SK-N-SH treated with all-trans-retinoic acid at 6 μM for 48 hours (cell line): Measurements from ENCODE around the gene THADA.

ENCODE experiments used
- ATAC-seq: fragments of 200-7000 bp; cut with Tn5 transposase; 3 replicates; pipeline ENCODE4 v1.9.1; 2020; ENCODE audit warnings: mild to moderate bottlenecking, moderate library complexity
- BACH2 ChIP-seq: fragments of 250-450 bp; sonication (Bioruptor Pico); IDR thresholded peaks from 2 replicates; pipeline ENCODE4 v1.9.0; 2021; ENCODE audit warnings: mild to moderate bottlenecking, borderline replicate concordance
- CSDC2 ChIP-seq: fragments of 250-450 bp; sonication (Bioruptor Pico); IDR thresholded peaks from 2 replicates; pipeline ENCODE4 v1.5.0; 2020; ENCODE audit warnings: mild to moderate bottlenecking, moderate library complexity
- CSRNP3 ChIP-seq: fragments of 250-450 bp; sonication (Bioruptor Pico); IDR thresholded peaks from 2 replicates; pipeline ENCODE4 v1.5.1; 2021; ENCODE audit warnings: mild to moderate bottlenecking, moderate library complexity
- ESRRG ChIP-seq: fragments of 250-450 bp; sonication (Bioruptor Pico); IDR thresholded peaks from 2 replicates; pipeline ENCODE4 v1.6.1; 2021; ENCODE audit warnings: mild to moderate bottlenecking
- GLIS3 ChIP-seq: fragments of 250-450 bp; sonication (Bioruptor Pico); IDR thresholded peaks from 2 replicates; pipeline ENCODE4 v1.5.0; 2020; ENCODE audit warnings: mild to moderate bottlenecking, moderate library complexity
- ISL1 ChIP-seq: fragments of 250-450 bp; sonication (Bioruptor Pico); IDR thresholded peaks from 2 replicates; pipeline ENCODE4 v2.1.2; 2022; ENCODE audit warnings: mild to moderate bottlenecking, moderate library complexity
- OSR1 ChIP-seq: fragments of 250-450 bp; sonication (Bioruptor Pico); IDR thresholded peaks from 2 replicates; pipeline ENCODE4 v1.8.0; 2022; ENCODE audit warnings: moderate library complexity, mild to moderate bottlenecking, inconsistent platforms
- POU6F1 ChIP-seq: fragments of 250-450 bp; sonication (Bioruptor Pico); IDR thresholded peaks from 2 replicates; pipeline ENCODE4 v1.8.0; 2021; ENCODE audit warnings: low read depth, mild to moderate bottlenecking, moderate library complexity, borderline replicate concordance
- PPARA ChIP-seq: fragments of 250-450 bp; sonication (Bioruptor Pico); IDR thresholded peaks from 2 replicates; pipeline ENCODE4 v1.5.0; 2020; ENCODE audit warnings: mild to moderate bottlenecking, borderline replicate concordance
- RARB ChIP-seq: fragments of 250-450 bp; sonication (Bioruptor Pico); IDR thresholded peaks from 2 replicates; pipeline ENCODE4 v1.8.0; 2021; ENCODE audit warnings: mild to moderate bottlenecking, moderate library complexity
- SNAI2 ChIP-seq: fragments of 250-450 bp; sonication (Bioruptor Pico); IDR thresholded peaks from 2 replicates; pipeline ENCODE4 v1.5.0; 2020; ENCODE audit warnings: mild to moderate bottlenecking, moderate library complexity
- TCF4 ChIP-seq: fragments of 250-450 bp; sonication (Bioruptor Pico); IDR thresholded peaks from 2 replicates; pipeline ENCODE4 v1.8.0; 2021; ENCODE audit warnings: mild to moderate bottlenecking, moderate library complexity, borderline replicate concordance
- TOX ChIP-seq: fragments of 250-450 bp; sonication (Bioruptor Pico); IDR thresholded peaks from 2 replicates; pipeline ENCODE4 v1.8.0; 2021; ENCODE audit warnings: mild to moderate bottlenecking, moderate library complexity, borderline replicate concordance
- TSHZ2 ChIP-seq: fragments of 250-450 bp; sonication (Bioruptor Pico); IDR thresholded peaks from 2 replicates; pipeline ENCODE4 v1.5.0; 2020; ENCODE audit warnings: mild to moderate bottlenecking, moderate library complexity
- ZC3H10 ChIP-seq: fragments of 250-450 bp; sonication (Bioruptor Pico); IDR thresholded peaks from 2 replicates; pipeline ENCODE4 v1.5.1; 2021; ENCODE audit warnings: mild to moderate bottlenecking, moderate library complexity
- ZFP3 ChIP-seq: fragments of 250-450 bp; sonication (Bioruptor Pico); IDR thresholded peaks from 2 replicates; pipeline ENCODE4 v1.5.0; 2020; ENCODE audit warnings: mild to moderate bottlenecking, moderate library complexity
- ZFP30 ChIP-seq: fragments of 450-650 bp; formaldehyde crosslinking; IDR thresholded peaks from 2 replicates; pipeline ENCODE4 v1.5.0; 2022; ENCODE audit warnings: mild to moderate bottlenecking, moderate library complexity
- ZNF565 ChIP-seq: fragments of 450-650 bp; formaldehyde crosslinking; conservative IDR thresholded peaks from 2 replicates; pipeline ENCODE4 v1.5.0; 2020; ENCODE audit warnings: low read depth, mild to moderate bottlenecking, moderate library complexity
- ZNF70 ChIP-seq: fragments of 450-650 bp; formaldehyde crosslinking; IDR thresholded peaks from 2 replicates; pipeline ENCODE4 v1.5.0; 2020; ENCODE audit warnings: mild to moderate bottlenecking, moderate library complexity
- ZNF8 ChIP-seq: fragments of 450-650 bp; formaldehyde crosslinking; IDR thresholded peaks from 2 replicates; pipeline ENCODE4 v1.5.0; 2020; ENCODE audit warnings: mild to moderate bottlenecking, moderate library complexity
- TF ChIP-seq, protein P1 (sequence below): fragments of 250-450 bp; sonication (Bioruptor Pico); IDR thresholded peaks from 2 replicates; pipeline ENCODE4 v1.8.0; 2020; ENCODE audit warnings: mild to moderate bottlenecking, moderate library complexity, borderline replicate concordance
- TF ChIP-seq, protein P2 (sequence below): fragments of 250-450 bp; sonication (Bioruptor Pico); IDR thresholded peaks from 2 replicates; pipeline ENCODE4 v1.5.1; 2020; ENCODE audit warnings: low read depth, mild to moderate bottlenecking, moderate library complexity

The THADA gene

DNA sequence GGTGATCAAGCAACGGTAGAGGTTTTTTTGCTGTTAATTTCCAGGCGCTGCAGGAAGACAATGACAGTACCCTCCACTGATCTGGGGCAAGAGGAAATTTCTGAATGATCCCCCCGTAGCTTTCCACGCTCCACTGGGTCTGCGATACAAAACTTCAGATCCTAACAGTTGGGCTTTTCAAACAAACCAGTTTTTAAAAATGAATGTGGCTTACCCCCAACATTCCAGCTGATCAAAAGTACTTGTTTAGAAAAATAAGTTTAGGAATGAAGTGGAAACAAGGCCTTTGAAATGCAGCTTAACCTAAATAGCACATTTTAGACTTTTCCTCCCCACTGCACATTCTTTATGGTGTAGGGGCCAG, 375.1 kb downstream of the THADA start:
- no peak for TF ChIP-seq ZNF70
- TF ChIP-seq TCF4 (CRISPR knock-in tag), result no peak
- TF ChIP-seq TSHZ2, result no peak
- no peak for TF ChIP-seq GLIS3 (CRISPR knock-in tag)
- no peak for TF ChIP-seq TOX (CRISPR knock-in tag)
- no peak for TF ChIP-seq ZC3H10
- TF ChIP-seq ZNF565 (CRISPR knock-in tag), result no peak
- no peak for TF ChIP-seq ESRRG (CRISPR knock-in tag)
- TF ChIP-seq POU6F1 (CRISPR knock-in tag), result no peak
- TF ChIP-seq ZFP3, result no peak
- TF ChIP-seq CSRNP3, result no peak
- TF ChIP-seq ZFP30 (CRISPR knock-in tag), result no peak
- TF ChIP-seq, protein P1, sequence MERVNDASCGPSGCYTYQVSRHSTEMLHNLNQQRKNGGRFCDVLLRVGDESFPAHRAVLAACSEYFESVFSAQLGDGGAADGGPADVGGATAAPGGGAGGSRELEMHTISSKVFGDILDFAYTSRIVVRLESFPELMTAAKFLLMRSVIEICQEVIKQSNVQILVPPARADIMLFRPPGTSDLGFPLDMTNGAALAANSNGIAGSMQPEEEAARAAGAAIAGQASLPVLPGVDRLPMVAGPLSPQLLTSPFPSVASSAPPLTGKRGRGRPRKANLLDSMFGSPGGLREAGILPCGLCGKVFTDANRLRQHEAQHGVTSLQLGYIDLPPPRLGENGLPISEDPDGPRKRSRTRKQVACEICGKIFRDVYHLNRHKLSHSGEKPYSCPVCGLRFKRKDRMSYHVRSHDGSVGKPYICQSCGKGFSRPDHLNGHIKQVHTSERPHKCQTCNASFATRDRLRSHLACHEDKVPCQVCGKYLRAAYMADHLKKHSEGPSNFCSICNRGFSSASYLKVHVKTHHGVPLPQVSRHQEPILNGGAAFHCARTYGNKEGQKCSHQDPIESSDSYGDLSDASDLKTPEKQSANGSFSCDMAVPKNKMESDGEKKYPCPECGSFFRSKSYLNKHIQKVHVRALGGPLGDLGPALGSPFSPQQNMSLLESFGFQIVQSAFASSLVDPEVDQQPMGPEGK, result no peak
- no peak for TF ChIP-seq SNAI2
- TF ChIP-seq ISL1, result no peak
- TF ChIP-seq RARB, result no peak
- no peak for TF ChIP-seq PPARA (CRISPR knock-in tag)
- TF ChIP-seq CSDC2 (CRISPR knock-in tag), result no peak
- TF ChIP-seq, protein P2, sequence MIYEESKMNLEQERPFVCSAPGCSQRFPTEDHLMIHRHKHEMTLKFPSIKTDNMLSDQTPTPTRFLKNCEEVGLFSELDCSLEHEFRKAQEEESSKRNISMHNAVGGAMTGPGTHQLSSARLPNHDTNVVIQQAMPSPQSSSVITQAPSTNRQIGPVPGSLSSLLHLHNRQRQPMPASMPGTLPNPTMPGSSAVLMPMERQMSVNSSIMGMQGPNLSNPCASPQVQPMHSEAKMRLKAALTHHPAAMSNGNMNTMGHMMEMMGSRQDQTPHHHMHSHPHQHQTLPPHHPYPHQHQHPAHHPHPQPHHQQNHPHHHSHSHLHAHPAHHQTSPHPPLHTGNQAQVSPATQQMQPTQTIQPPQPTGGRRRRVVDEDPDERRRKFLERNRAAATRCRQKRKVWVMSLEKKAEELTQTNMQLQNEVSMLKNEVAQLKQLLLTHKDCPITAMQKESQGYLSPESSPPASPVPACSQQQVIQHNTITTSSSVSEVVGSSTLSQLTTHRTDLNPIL (CRISPR knock-in tag), result no peak
- TF ChIP-seq BACH2, result no peak
- TF ChIP-seq, all 23 proteins: peak for 0
- ATAC-seq, result no peak

- peak; percentile 40 for ATAC-seq
- TF ChIP-seq SNAI2, result no peak
- 0 out of 2 replicates have a peak, but pooled peaks have one; percentile 21 for TF ChIP-seq ZNF70
- TF ChIP-seq PPARA (CRISPR knock-in tag), result no peak
- TF ChIP-seq, protein P1, result no peak
- TF ChIP-seq RARB, result no peak
- TF ChIP-seq TCF4 (CRISPR knock-in tag), result no peak
- no peak for TF ChIP-seq TSHZ2
- 0 out of 2 replicates have a peak, but pooled peaks have one; percentile 40 for TF ChIP-seq ZNF565 (CRISPR knock-in tag)
- no peak for TF ChIP-seq OSR1 (CRISPR knock-in tag)
- no peak for TF ChIP-seq BACH2
- TF ChIP-seq ZFP30 (CRISPR knock-in tag), result no peak
- no peak; the same call in 1 of the 2 replicates for TF ChIP-seq ZNF8 (CRISPR knock-in tag)
- TF ChIP-seq TOX (CRISPR knock-in tag), result no peak
- TF ChIP-seq CSRNP3, result no peak
- TF ChIP-seq CSDC2 (CRISPR knock-in tag), result no peak
- no peak for TF ChIP-seq ZC3H10
- TF ChIP-seq ISL1, result peak; percentile 42; the same call in 1 of the 2 replicates
- no peak for TF ChIP-seq GLIS3 (CRISPR knock-in tag)
Observed at GRCh38 chr2:43220229-43220751, 375.5 kb downstream of the THADA start.
